Stimulated activated CD8-positive, alpha-beta memory T cell treated with anti-CD3 and anti-CD28 coated beads, Interleukin-15, amount 100 ng/mL, for 4 hours (primary cell): Measurements from ENCODE around the gene CFAP206.

Source experiments
- DNase-seq, 2 donors: peaks; one replicate each; pipeline ENCODE4 v3.0.0-alpha.2; 2020; ENCODE audit warnings: low read depth in 2 of 2

The CFAP206 gene

GRCh38 chr6:87407901-87408720 lies at the start of gene CFAP206:
CFAP206 (plus strand) TSS chr6:87407972; CDS start chr6:87409840, 1,868 bp downstream.
- DNase-seq, result peak; percentile 54 to 59

GRCh38 chr6:87364602-87365252 lies 43.0 kb upstream of the CFAP206 start:
- no peak for DNase-seq

- DNase-seq, result no peak
Observed at GRCh38 chr6:87366072-87366827, 41.5 kb upstream of the CFAP206 start.

GRCh38 chr6:87366899-87367298 lies 40.9 kb upstream of the CFAP206 start:
- DNase-seq, result no peak

- no peak for DNase-seq
Observed at GRCh38 chr6:87373377-87373776, 34.4 kb upstream of the CFAP206 start.

- DNase-seq, result no peak
Observed at GRCh38 chr6:87375315-87375714, 32.5 kb upstream of the CFAP206 start.

- DNase-seq, result no peak
Observed at GRCh38 chr6:87376643-87377042, 31.1 kb upstream of the CFAP206 start.

GRCh38 chr6:87378947-87379346 lies 28.8 kb upstream of the CFAP206 start:
- DNase-seq, result no peak

- DNase-seq, result no peak
Observed at GRCh38 chr6:87382861-87383260, 24.9 kb upstream of the CFAP206 start.

- no peak for DNase-seq
Observed at GRCh38 chr6:87384038-87384437, 23.7 kb upstream of the CFAP206 start.

- no peak for DNase-seq
Observed at GRCh38 chr6:87384449-87384848, 23.3 kb upstream of the CFAP206 start.

- no peak for DNase-seq
Observed at GRCh38 chr6:87391334-87391733, 16.4 kb upstream of the CFAP206 start.

GRCh38 chr6:87393026-87393622 lies 14.6 kb upstream of the CFAP206 start:
- DNase-seq, result no peak

- DNase-seq, result no peak
Observed at GRCh38 chr6:87395431-87395830, 12.3 kb upstream of the CFAP206 start.

GRCh38 chr6:87396595-87397392 lies 11.0 kb upstream of the CFAP206 start:
- no peak for DNase-seq

GRCh38 chr6:87397656-87398055 lies 10.1 kb upstream of the CFAP206 start:
- no peak for DNase-seq

- DNase-seq, result no peak
Observed at GRCh38 chr6:87401832-87402231, 5.9 kb upstream of the CFAP206 start.

- DNase-seq, result no peak
Observed at GRCh38 chr6:87407561-87407900, 241 bp upstream of the CFAP206 start.

- DNase-seq, result no peak
Observed at GRCh38 chr6:87408721-87409155, 966 bp downstream of the CFAP206 start.

- DNase-seq, result no peak
Observed at GRCh38 chr6:87419266-87419665, 11.5 kb downstream of the CFAP206 start.

- no peak for DNase-seq
Observed at GRCh38 chr6:87420360-87420759, 12.6 kb downstream of the CFAP206 start.
